Esophagus mucosa (tissue), 1 donor: ENCODE measurements around the gene WWTR1. TPM values are rescaled to one million over a fixed set of nuclear protein-coding genes. Genes with fewer than 3 reads are reported as not detected.
A peak's percentile ranks its signal among the peaks of the same experiment; 100 is the strongest.

Source experiments
- ATAC-seq: fragments of 200-7000 bp; cut with Tn5 transposase; one replicate; pipeline ENCODE4 v1.9.1; 2020
- total RNA-seq: library from RNA; stranded (reverse); gene quantifications from one replicate; pipeline ENCODE4 v1.2.4, GENCODE V29; 2023
- donor health status: DM: yes; HTN: yes; CAD: no.

The WWTR1 gene
- total RNA-seq, 1 donor from 2014 or later, result 30.7 TPM

DNA sequence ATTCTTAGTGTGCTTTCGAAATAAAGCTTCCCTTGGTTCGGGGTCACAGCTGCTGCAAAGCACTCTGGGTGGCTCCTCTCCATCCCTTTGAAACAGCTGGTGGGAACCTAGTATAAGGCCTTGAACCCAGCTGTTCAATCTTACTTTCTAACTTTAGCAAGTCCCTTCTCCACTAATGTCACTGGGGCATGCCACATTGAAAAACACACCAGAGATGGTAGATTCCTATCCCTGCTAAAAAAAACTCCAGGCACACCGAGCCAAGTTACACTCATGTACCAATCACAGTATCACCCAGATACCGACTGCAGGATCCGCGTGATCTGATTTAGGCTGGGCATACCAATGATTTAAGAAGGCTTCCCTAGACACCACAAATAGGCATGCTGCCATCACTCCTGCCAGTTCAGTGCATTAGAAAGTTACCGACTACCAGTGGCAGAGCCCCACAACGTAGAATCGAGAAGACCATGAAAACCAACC is 65.0 kb downstream of the WWTR1 start:
- ATAC-seq, result no peak

DNA sequence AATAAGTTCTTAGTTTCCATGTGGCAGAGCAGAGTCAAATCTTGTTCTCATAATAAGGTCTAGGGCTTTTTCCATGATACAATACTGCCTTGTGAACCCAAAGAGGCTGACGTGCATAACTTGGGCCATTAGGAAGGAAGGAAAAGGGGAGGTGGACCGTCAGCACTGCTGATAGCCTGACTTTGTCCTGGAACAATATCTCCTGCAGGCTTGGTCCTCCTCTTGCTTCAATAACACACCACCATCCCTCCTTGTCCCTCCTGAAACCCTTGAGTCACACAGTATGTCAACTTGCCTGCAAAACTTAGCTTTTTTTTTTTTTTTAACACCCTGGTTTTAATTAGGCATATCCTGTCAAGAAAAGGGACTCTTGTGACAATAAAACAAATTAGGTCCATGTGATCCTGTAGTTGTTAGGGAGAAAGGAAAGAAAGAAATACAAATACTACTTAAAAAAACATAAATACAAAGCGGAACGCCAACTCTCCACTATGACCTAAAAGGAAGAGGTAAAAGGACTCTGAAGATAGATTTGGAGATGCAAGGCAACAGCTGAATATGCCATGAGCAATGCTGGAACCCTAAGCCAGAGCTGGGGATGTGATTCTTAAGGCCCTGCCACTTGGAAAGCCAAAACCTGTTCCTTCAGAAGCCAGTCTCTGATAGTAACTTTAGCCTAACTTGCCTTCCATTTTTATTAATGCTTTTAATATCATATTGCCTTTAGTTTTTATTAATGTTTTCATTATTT is 67.0 kb downstream of the WWTR1 start:
- no peak for ATAC-seq

DNA sequence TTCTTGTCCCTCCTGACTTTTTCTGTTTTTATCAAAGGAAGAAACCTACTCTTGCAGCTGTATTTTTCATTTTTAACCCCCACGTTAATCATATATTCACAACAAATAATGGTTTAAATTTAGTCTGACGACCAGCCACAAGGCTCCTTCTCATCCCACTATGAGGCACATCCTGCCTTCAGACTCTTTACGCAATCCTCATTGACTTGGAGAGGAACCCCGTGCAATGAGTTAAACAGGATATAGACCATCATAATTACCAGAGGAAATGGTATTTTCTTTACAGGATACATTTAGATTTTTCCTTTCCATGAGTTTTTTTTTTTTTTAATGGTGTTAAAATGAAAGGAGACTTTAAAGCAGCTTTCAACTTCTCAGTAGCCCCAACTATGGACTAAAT is 68.5 kb downstream of the WWTR1 start:
- no peak for ATAC-seq

- peak; percentile 19 for ATAC-seq
Measured at GRCh38 chr3:149588909-149589308, 68.9 kb downstream of the WWTR1 start.

DNA sequence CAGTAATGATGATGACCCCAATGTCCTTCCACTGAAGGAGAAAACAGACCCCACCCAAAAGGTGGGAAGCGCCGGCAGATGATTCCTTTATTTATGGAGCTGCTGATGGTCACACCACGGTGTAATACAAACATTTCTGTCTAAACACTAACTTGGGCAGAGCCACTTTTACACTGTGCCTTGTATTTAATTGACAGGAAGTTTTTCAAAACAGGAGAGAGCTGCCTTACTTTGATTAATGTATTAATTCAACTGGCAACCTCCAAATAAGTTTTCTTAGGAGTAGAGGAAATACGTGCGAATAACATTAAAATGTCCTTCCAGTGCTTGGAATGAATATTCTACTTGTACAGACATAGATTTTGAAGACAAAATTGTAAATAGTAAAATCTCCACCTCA is 70.4 kb downstream of the WWTR1 start:
- no peak for ATAC-seq

DNA sequence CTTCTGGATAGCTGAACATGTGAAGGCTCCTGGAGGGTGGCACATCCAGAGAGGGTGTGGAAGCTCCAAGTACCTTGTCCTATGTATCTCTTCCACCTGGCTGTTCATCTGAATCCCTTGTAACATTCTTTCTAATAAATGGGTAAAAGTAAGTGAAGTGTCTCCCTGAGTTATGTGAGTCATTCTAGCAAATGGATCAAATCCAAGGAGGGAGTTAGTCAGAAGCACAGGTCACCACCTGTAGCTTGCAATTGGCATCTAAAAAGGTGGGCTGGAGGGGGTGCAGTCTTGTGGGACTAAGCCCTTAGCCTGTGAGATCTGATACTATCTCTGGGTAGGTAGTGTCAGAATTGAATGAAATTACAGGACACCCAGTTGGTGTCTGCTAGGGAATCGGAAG is 71.0 kb downstream of the WWTR1 start:
- peak; percentile 53 for ATAC-seq

DNA sequence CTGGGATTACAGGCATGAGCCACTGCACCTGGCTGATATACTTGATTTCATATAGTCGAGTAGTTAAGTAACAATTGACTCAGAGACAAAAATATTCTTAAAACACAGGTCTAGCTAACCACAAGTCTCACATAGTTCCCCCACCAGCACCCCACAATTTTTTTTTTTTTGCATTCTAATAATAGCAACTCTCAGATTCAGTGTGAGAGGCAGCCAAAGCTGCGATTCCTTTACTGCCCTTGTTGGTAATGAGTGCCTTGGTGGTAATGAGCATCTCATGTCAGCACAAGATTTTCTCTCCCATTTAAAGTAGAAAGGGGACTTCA is 72.5 kb downstream of the WWTR1 start:
- ATAC-seq, result no peak

DNA sequence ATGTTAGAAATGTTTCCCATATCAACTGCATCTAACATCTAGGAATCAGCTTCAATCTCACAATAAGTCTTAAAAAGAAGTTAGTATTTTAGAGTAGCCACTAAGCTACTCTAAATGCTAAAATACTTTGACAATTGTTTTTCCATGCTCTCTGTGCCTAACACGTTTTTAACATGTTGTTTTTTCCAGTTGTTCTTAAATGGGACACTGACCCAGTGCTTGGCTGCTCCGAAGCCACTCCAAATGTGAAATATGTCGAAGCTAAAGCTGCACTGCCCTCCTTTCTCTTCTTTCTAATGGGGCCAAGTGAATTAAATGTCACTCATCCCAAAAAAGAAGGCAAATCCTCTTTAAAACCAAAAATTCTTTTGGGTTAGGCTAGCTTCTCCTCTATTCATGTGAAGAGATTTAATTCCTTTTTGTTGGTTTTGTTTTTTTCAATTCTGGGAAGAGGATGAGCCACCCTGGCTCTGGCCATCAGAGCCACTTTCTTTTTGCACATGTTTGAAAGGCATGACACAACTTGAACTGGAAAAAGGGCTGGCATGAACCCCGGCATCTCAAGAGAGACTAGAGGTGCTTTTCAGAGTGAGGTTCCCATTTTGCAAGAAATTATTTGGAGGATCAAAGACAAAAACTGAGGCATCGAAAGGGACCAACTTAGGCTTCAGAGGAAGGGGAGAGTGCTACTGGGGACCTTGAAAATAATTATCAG is 73.7 kb downstream of the WWTR1 start:
- no peak for ATAC-seq

DNA sequence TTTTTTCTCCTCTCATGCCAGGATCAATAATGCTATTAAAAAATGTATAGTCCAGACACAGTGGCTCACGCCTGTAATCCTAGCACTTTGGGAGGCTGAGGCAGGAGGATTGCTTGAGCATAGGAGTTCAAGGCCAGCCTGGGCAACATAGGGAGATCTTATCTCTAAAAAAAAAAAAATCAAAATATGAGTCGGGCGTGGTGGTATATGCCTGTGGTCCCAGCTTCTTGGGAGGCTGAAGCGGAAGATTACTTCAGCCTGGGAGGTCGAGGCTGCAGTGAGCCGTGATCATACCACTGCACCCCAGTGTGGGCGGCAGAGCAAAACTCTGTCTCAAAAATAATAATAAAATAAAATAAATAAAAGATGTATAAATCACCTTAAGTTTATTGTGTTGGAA is 75.4 kb downstream of the WWTR1 start:
- ATAC-seq, result no peak

DNA sequence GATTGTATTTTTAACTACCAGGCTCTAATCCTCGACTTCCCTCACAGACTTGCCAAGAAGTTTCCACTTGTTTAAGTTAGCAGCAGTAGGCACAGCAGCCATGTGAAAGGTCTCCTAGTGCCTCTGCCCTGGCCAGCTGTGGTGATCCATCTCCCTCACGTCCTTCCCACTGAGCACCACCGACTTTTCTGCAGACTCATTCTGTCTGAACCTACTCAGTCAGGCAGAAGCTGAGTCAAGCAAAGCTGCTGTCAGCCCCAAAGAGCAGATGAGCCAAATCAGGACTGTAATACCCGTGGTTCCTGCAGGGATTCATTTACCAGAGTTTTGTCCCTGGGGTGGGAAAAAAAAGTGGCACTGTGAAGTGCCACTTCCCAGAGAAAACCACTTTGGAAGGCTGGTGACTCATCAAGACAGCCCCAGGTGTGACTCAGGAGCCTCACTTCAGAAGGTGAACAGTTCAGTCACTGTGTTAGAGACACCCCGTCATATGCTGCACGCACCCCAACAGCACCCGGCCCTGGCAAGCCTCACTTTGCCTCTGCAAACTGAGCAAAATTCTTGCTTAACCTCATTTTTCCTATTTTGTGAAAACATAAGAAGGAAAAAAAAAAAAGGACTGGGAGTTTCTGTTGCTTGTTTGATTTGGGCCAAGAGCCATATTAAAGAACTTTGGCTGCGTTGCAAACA is 76.0 kb downstream of the WWTR1 start:
- ATAC-seq, result peak; percentile 95

- no peak for ATAC-seq
Measured at GRCh38 chr3:149581248-149581647, 76.6 kb downstream of the WWTR1 start.

GRCh38 chr3:149579838-149580542 is 77.8 kb downstream of the WWTR1 start:
- no peak for ATAC-seq

DNA sequence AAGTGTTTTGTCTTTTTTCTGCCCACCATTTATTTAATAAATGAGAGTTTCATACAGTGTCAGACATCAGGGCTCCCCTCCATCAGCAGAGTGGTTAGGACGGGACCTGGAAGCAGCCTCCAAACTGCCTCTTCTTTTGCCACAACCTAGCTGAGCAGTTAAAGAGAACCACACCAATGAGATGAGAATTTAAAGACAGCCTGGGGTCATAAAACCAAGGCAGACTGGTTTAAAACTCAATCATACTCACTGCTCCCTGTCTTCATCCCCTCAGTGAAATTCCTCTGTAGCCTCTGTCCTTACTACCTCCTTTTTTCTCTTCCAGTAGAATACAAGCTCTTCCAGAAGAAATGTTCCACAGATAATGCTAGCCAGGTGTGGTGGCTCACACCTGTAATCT is 78.7 kb downstream of the WWTR1 start:
- ATAC-seq, result no peak

GRCh38 chr3:149577801-149578200 is 80.0 kb downstream of the WWTR1 start:
- no peak for ATAC-seq

GRCh38 chr3:149575961-149576564 is 81.8 kb downstream of the WWTR1 start:
- ATAC-seq, result peak; percentile 87

DNA sequence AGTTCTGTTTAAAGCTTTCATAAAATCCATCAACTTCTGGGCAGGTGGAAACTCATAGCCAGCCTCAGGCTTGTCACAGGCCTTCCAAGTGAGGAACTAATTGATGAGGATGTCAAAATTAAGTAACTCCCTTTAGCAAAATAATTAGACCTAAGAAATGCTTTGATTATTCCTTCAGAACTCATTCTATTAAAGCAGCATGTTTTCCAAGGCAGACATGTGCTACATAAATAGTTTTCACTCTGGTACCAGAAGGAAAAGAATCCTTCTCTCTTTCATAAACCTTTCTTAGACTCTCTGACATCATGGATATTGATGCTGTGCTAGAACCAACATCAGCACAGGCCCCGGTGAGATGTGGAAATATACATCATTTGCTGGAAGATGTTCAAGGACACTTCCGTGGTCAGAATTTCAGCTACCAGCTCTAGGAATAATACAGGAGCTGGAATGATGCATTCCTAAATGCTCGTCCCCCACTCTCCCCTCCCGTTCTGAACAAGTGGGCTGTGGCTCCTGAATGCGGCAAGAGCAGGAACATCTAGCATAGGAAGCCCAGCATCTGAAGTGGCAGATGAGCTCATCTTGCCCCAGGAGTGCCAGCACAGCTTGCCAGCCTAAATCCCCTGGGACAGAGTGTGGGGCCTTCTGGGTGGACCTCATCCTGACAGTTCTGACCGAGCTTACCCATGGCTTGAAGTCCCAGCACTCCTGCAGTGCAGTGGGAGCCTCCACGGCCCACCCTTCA is 82.4 kb downstream of the WWTR1 start:
- peak; percentile 21 for ATAC-seq

DNA sequence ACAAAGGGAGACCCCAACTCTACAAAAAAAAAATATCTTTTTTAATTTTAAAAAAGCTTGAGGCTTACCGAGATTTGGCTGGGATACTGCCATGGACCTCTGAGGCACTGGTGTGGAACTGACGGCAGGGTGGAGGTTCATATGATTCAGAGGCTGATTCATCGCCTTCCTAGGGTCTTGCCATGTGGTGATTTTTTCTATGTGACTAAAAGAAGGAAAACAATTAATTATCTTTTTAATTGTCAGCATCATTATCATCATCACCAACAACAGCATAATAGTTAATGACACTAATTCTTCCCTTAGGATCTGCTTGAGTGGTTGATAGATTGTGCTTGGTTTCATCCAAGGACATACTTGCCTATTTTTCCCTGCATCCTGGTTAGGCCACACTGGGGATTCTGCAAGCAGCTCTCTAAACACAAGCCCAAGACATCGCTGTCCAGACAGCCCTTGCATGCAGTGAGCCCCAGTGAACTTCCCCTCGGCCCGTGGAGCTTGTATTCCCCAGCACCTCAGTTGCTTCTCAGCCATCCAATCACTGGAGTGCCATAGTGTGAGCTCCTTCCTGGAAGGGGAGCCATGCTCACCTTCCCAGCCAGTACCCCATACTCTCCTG is 84.9 kb downstream of the WWTR1 start:
- ATAC-seq, result no peak

DNA sequence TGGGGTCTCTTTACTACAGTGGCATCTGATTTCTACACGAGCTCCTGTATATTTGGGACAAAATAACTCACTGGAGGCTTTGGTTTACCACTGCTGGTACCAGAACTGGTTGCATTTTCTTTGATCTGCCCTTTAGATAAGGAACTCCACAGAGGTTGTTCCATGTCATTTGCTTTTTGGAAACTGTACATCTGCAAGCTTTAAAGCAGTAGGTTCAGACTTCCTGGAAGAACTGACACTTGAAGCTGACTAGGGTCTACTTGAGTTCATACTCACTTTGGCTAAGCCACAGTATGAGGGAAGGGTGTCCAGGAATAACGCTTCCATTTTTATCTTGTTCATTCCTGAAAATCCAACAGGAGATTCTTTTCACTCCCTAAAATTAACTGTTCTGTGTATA is 86.4 kb downstream of the WWTR1 start:
- ATAC-seq, result no peak

GRCh38 chr3:149570016-149570415 is 87.8 kb downstream of the WWTR1 start:
- ATAC-seq, result no peak

- ATAC-seq, result no peak
Measured at GRCh38 chr3:149567381-149567780, 90.4 kb downstream of the WWTR1 start.

GRCh38 chr3:149566292-149566975 is 91.4 kb downstream of the WWTR1 start:
- no peak for ATAC-seq
